ENCODE data around the gene P2RY11. TPM values are rescaled to one million over a fixed set of nuclear protein-coding genes. Genes with fewer than 3 reads are reported as not detected.

Gene P2RY11
- total RNA-seq, 4 donors from 2014 or later, result 2.7 to 18.7 (median 4.7) TPM

- no peak for TF ChIP-seq CTCF (IDR thresholded peaks at IDR 0.05)
- no peak for ATAC-seq (ENCODE audit: low FRiP score)
- no peak for DNase-seq (ENCODE audit: low spot score)
These were observed 2.0 kb upstream of the P2RY11 start for GRCh38 chr19:10109528-10109927.

- no peak for TF ChIP-seq CTCF (IDR thresholded peaks at IDR 0.05)
- ATAC-seq (ENCODE audit: low FRiP score), result no peak
- DNase-seq (ENCODE audit: low spot score), result no peak
These were observed 1.2 kb upstream of the P2RY11 start for GRCh38 chr19:10110076-10110971.

- DNase-seq (ENCODE audit: low spot score) (no peak), ATAC-seq (ENCODE audit: low FRiP score) (no peak)
- no peak for TF ChIP-seq CTCF (IDR thresholded peaks at IDR 0.05)
These were observed 548 bp upstream of the P2RY11 start for GRCh38 chr19:10110972-10111317.

- ATAC-seq (ENCODE audit: low FRiP score) (no peak), DNase-seq (ENCODE audit: low spot score) (no peak)
- no peak for TF ChIP-seq CTCF (IDR thresholded peaks at IDR 0.05)
These were observed 706 bp downstream of the P2RY11 start for GRCh38 chr19:10112037-10112761.

GRCh38 chr19:10112895-10113591 is 1.6 kb downstream of the P2RY11 start:
- TF ChIP-seq CTCF (IDR thresholded peaks at IDR 0.05), result no peak
- DNase-seq (ENCODE audit: low spot score) (no peak), ATAC-seq (ENCODE audit: low FRiP score) (no peak)

- ATAC-seq (ENCODE audit: low FRiP score) (no peak), DNase-seq (ENCODE audit: low spot score) (no peak)
- no peak for TF ChIP-seq CTCF (IDR thresholded peaks at IDR 0.05)
These were observed 2.1 kb downstream of the P2RY11 start for GRCh38 chr19:10113592-10113963.

All from omental fat pad (tissue), 4 donors.